Skeletal muscle satellite cell (primary cell): ENCODE results near the gene H2BK1.

Experiments
- H3K27me3 ChIP-seq: 2 replicates; pipeline ENCODE4 v1.7.0; 2013; ENCODE audit warnings: low read length; ENCODE audit not compliant: control insufficient read depth, insufficient read depth
- H3K36me3 ChIP-seq: 2 replicates; pipeline ENCODE4 v1.7.0; 2013; ENCODE audit warnings: mild to moderate bottlenecking, control low read depth, low read length; ENCODE audit not compliant: insufficient read depth
- H3K4me1 ChIP-seq: 2 replicates; pipeline ENCODE4 v1.7.0; 2013; ENCODE audit warnings: low read length; ENCODE audit not compliant: control insufficient read depth, insufficient read depth
- H3K4me2 ChIP-seq: 2 replicates; pipeline ENCODE4 v1.7.0; 2013; ENCODE audit warnings: mild to moderate bottlenecking, low read length
- H3K4me3 ChIP-seq: 2 replicates; pipeline ENCODE4 v1.7.0; 2013; ENCODE audit warnings: low read length
- H3K9ac ChIP-seq: 2 replicates; pipeline ENCODE4 v1.7.0; 2013; ENCODE audit warnings: mild to moderate bottlenecking, low read depth, low read length, moderate library complexity
- H3K9me3 ChIP-seq: replicated peaks from 2 replicates; pipeline ENCODE4 v1.7.0; 2013; ENCODE audit warnings: mild to moderate bottlenecking, control low read depth, low read length

H2BK1 gene

GRCh38 chr7:151244196-151244840 lies 34.0 kb upstream of the H2BK1 start:
- Histone ChIP-seq H3K36me3 (peaks cover 28% of the 10 kb centered on the region), H3K4me1 (peaks cover 40% of the 10 kb centered on the region), H3K9me3 (no peaks in the 10 kb centered on the region), H3K4me2 (peak overlapping the region; percentile 92), H3K4me3 (no peak overlapping the region), H3K9ac (no peak overlapping the region), H3K27me3 (no peaks in the 10 kb centered on the region)

- H3K9ac ChIP-seq: no peak overlapping the region
- H3K4me2 ChIP-seq: no peak overlapping the region
- H3K4me3 ChIP-seq: no peak overlapping the region
- peaks cover 35% of the 10 kb centered on the region for H3K36me3 ChIP-seq
- no peaks in the 10 kb centered on the region for H3K9me3 ChIP-seq
- no peaks in the 10 kb centered on the region for H3K27me3 ChIP-seq
- H3K4me1 ChIP-seq: peaks cover 34% of the 10 kb centered on the region
These were observed 33.3 kb upstream of the H2BK1 start for GRCh38 chr7:151243408-151244195.

DNA sequence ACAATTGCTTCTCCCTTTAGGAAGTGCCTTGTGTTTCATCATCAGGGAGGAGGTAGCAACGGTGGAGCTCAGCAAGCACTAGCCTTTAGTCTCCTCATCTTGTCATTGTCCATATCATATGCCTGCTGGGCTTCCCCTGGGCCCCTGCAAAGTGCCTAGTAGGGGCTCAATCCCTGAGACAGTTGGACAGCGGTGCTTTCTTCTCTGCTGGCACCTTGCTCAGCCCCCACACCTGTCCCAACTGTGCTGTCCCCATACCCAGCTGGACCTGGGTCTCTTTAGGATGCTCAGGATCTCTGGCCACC lies 32.7 kb upstream of the H2BK1 start:
- Histone ChIP-seq H3K4me3 (no peak overlapping the region), H3K27me3 (no peaks in the 10 kb centered on the region), H3K9me3 (no peaks in the 10 kb centered on the region), H3K4me2 (no peak overlapping the region), H3K36me3 (peaks cover 40% of the 10 kb centered on the region), H3K9ac (no peak overlapping the region), H3K4me1 (peaks cover 34% of the 10 kb centered on the region)

- Histone ChIP-seq H3K9me3 (no peaks in the 10 kb centered on the region), H3K4me1 (peaks cover 29% of the 10 kb centered on the region), H3K4me2 (no peak overlapping the region), H3K36me3 (peaks cover 45% of the 10 kb centered on the region), H3K9ac (no peak overlapping the region), H3K4me3 (no peak overlapping the region), H3K27me3 (no peaks in the 10 kb centered on the region)
These were observed 32.1 kb upstream of the H2BK1 start for GRCh38 chr7:151242159-151243044.

GRCh38 chr7:151241755-151242096 lies 31.4 kb upstream of the H2BK1 start:
- no peaks in the 10 kb centered on the region for H3K27me3 ChIP-seq
- no peaks in the 10 kb centered on the region for H3K9me3 ChIP-seq
- H3K36me3 ChIP-seq: peaks cover 52% of the 10 kb centered on the region
- no peak overlapping the region for H3K9ac ChIP-seq
- no peak overlapping the region for H3K4me2 ChIP-seq
- H3K4me3 ChIP-seq: no peak overlapping the region
- H3K4me1 ChIP-seq: peaks cover 23% of the 10 kb centered on the region

DNA sequence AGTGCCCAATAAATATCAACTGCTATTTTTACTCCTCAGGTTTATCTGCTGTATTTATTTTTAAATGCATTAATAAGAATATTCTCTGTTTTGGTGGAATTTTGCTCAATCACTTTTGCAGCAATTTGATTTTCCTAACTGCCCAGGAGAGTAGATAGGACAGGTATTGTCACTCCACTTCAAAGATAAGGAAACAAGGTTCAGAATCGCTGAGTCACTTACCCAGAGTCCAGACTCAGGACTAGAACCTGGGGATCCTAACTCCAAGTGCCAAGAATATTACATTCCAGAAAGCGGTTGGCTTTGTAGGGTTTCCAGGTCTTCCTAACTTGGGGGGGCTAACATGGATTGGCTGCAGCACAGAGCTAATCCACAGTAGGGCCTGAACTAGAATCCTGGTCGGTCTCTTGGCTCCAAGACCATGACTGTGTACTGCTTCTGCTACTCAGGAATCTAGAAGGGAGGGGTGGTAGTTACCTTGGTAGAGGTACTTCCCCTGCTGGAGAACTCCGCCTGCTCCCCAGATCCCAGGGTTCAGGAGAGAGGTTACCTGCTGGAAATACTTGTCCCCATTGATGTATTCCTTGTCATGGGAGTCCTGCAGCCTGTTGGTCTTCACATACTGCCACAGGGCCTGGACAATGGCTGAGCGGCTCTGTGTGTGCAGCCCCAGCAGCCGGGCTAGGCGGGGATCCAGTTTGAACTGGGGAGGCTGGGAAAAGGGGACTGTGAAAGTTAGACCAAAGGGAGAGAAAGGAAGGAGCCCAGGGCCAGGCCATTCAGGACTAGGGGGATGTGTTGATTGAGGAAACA lies 30.9 kb upstream of the H2BK1 start:
- peaks cover 58% of the 10 kb centered on the region for H3K36me3 ChIP-seq
- H3K9ac ChIP-seq: no peak overlapping the region

DNA sequence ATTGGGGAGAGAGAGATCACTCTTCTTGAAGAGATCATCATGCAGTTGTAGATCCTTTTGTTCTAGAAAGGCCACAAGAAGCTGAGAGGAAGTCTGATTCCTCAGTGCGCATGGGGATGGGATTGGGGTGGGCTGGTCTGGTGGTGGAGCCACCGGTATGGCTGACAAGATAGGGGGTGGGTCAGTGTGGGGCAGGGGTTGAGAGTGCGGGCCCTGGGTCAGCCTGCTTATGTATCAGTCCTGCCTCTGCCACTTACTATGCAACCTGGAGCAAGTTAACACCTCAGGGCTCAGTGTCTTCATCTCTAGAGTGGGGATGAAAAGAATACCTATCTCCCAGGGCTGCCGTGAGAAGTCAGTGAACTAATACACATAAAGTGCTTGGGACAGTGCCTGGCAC lies 30.2 kb upstream of the H2BK1 start:
- Histone ChIP-seq H3K36me3 (peaks cover 64% of the 10 kb centered on the region), H3K9me3 (no peaks in the 10 kb centered on the region), H3K9ac (no peak overlapping the region), H3K4me1 (peaks cover 11% of the 10 kb centered on the region), H3K27me3 (no peaks in the 10 kb centered on the region), H3K4me3 (no peak overlapping the region), H3K4me2 (no peak overlapping the region)

More for the DNA sequence above, 30.9 kb upstream of the H2BK1 start:
- H3K9me3 ChIP-seq: no peaks in the 10 kb centered on the region
- no peak overlapping the region for H3K4me2 ChIP-seq
- peaks cover 17% of the 10 kb centered on the region for H3K4me1 ChIP-seq
- H3K27me3 ChIP-seq: no peaks in the 10 kb centered on the region
- no peak overlapping the region for H3K4me3 ChIP-seq

DNA sequence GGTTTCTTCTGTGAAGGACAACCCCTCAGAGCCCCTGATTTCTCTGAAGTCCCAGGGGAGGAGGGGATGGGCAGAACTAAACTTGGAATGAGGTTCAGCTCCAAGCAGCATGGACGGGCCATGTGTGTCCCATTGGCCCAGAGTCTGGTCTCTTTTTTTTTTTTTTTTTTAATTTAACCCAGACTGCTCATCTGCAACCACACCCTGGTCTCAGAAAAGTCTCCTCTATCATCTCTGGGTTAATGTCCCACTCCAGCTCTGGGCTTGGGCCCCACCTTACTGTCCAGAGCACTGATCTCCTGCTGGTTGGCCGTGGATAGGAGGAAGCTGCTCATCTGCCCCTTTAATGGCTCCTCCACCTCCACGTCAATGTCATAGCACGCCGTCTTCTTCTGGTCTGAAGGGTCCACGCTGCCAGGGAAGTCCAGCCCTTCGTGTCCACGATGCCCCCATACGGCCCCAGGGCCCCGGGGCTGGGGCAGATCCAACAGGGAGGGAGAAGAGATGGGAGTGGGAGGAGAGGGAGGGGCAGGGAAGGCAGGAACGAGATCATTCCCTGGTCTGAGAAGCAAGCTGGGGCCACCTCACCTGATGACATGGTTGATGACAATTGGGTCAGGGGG lies 29.7 kb upstream of the H2BK1 start:
- H3K9ac ChIP-seq: no peak overlapping the region

DNA sequence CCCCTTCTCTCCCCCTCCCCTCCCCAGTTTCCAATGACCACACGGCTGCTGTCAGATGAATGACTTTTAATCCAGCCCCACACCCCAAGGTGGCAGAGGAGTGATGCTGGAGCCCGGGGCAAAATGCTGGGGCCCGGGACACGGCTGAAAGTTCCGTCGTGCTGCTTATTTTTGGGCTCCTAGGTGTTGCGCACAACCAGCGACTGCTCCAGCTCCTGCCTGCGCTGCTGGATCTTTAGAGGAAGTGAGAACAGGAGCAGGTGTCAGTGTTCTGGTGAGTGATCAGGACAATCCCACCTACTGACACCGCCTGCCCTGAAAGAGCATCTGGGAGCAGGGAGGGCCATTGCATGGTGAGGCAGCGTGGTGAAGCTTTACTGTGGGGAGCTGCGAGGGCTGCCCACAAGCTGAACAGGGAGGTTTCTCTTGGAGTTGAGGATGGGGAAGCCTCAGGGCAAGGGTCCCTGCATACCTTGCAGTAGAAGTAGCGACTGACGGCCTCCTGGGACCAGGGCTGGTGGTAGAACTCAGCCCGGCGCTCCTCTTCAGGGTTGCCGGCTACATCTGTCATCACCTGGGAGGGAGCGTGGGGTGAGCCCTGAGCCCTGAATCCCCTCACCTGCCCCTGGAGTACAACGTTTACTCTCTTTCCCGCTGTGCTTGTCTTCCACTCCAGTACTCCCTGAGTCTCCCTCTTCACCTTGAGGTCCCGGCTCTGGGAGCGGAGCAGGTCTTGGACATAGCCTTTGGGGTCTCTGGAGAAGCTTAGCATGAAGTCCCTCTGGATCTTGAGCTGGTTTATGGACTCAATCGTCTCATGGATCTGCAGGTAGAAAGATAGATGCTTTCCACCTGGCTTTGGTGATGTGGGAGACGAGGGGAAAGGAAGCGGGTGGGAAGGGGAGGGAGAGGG lies 28.9 kb upstream of the H2BK1 start:
- Histone ChIP-seq H3K36me3 (peaks cover 75% of the 10 kb centered on the region), H3K9ac (no peak overlapping the region)

More for the DNA sequence above, 29.7 kb upstream of the H2BK1 start:
- no peak overlapping the region for H3K4me2 ChIP-seq
- no peaks in the 10 kb centered on the region for H3K27me3 ChIP-seq
- H3K4me1 ChIP-seq: peaks cover 5% of the 10 kb centered on the region
- peaks cover 70% of the 10 kb centered on the region for H3K36me3 ChIP-seq
- H3K4me3 ChIP-seq: no peak overlapping the region
- no peaks in the 10 kb centered on the region for H3K9me3 ChIP-seq

DNA sequence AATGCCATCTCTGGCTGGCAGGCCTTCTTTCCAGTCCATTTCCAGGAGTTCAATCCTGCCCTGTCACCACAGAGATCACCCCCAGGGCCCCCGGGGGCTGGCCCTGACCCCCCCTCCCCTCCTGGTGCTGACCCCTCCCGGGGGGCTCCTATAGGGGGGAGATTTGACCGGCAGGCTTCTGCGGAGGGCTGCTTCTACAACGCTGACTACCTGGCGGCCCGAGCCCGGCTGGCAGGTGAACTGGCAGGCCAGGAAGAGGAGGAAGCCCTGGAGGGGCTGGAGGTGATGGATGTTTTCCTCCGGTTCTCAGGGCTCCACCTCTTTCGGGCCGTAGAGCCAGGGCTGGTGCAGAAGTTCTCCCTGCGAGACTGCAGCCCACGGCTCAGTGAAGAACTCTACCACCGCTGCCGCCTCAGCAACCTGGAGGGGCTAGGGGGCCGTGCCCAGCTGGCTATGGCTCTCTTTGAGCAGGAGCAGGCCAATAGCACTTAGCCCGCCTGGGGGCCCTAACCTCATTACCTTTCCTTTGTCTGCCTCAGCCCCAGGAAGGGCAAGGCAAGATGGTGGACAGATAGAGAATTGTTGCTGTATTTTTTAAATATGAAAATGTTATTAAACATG lies 28.0 kb upstream of the H2BK1 start:
- no peak overlapping the region for H3K4me2 ChIP-seq
- H3K4me3 ChIP-seq: no peak overlapping the region
- H3K4me1 ChIP-seq: peaks cover 9% of the 10 kb centered on the region
- H3K9ac ChIP-seq: no peak overlapping the region
- no peaks in the 10 kb centered on the region for H3K27me3 ChIP-seq
- H3K9me3 ChIP-seq: no peaks in the 10 kb centered on the region
- H3K36me3 ChIP-seq: peaks cover 81% of the 10 kb centered on the region

More for the DNA sequence above, 28.9 kb upstream of the H2BK1 start:
- peaks cover 2% of the 10 kb centered on the region for H3K4me1 ChIP-seq
- H3K4me2 ChIP-seq: no peak overlapping the region
- H3K9me3 ChIP-seq: no peaks in the 10 kb centered on the region
- no peaks in the 10 kb centered on the region for H3K27me3 ChIP-seq
- no peak overlapping the region for H3K4me3 ChIP-seq
